Ovary (tissue), 9 donors: ENCODE data around the gene FYCO1. TPM values are rescaled to one million over a fixed set of nuclear protein-coding genes. Genes with fewer than 3 reads are reported as not detected.

Experiments used
- DNase-seq, 5 donors: peaks; one replicate each; pipeline ENCODE4 v3.0.0-alpha.2; 2019 to 2020
- H3K27ac ChIP-seq, 2 donors: fragments of 200-600 bp; one replicate each; pipeline versions ENCODE4 v1.5.1 to v1.8.0; 2019 to 2022
- H3K27me3 ChIP-seq: fragments of 200-600 bp; one replicate; pipeline ENCODE4 v1.8.0; 2022
- H3K36me3 ChIP-seq: fragments of 200-600 bp; sonication (generic); one replicate; pipeline ENCODE4 v1.5.1; 2019
- H3K4me1 ChIP-seq: one replicate; pipeline ENCODE4 v1.8.1; 2013; ENCODE audit warnings: mild to moderate bottlenecking, moderate library complexity; ENCODE audit not compliant: insufficient read depth
- H3K4me3 ChIP-seq: fragments of 200-600 bp; sonication (generic); one replicate; pipeline ENCODE4 v1.5.1; 2017
- H3K9me3 ChIP-seq, 2 donors: fragments of 200-600 bp in 1 of 2; sonication (generic) in 1 of 2; one replicate each; pipeline versions ENCODE4 v1.5.1 to v1.8.1; 2013 to 2019; ENCODE audit warnings: mild to moderate bottlenecking in 1 of 2, moderate library complexity in 1 of 2
- CTCF ChIP-seq, 3 donors: fragments of 450-650 bp in 2 of 3; fragments of 200-600 bp in 1 of 3; IDR thresholded peaks; one replicate each; pipeline versions ENCODE4 v1.5.1 to v1.8.0; 2016 to 2022; ENCODE audit warnings: antibody characterized with exemption in 3 of 3, mild to moderate bottlenecking in 1 of 3
- EP300 ChIP-seq: sonication (generic); formaldehyde crosslinking; IDR thresholded peaks from one replicate; pipeline ENCODE4 v1.6.1; 2017; ENCODE audit warnings: antibody characterized with exemption
- POLR2A ChIP-seq: fragments of 450-650 bp; IDR thresholded peaks from one replicate; pipeline ENCODE4 v1.6.1; 2017; ENCODE audit warnings: antibody characterized with exemption, mild to moderate bottlenecking, moderate library complexity
- WGBS, 3 donors: extraction: QIAGEN DNeasy Blood & Tissue Kit in 1 of 3; methylation state at CpG; one replicate each; pipeline versions ENCODE4 v1.1.5 to v1.1.7; 2013 to 2017; 5-methylcytosine and 5-hydroxymethylcytosine counted together
- intact Hi-C, 4 donors: fragments of 100-400 bp; cut with DNase I; formaldehyde crosslinking; loops; one replicate each; pipeline versions ENCODE4 v1.11.0 to v1.15.1; 2022 to 2023
- polyA plus RNA-seq, 2 donors: library from polyadenylated mRNA; stranded (reverse); fragments of 200-250 nt in 1 of 2; fragments of 350-450 nt in 1 of 2; fragmentation: Illumina TruSeq in 1 of 2; extraction: RNeasy Lipid Tissue Mini Kit (QIAGEN cat#74804) in 1 of 2; gene quantifications; one replicate each; pipeline ENCODE4 v1.2.3, GENCODE V29; 2013 to 2014
- total RNA-seq, 7 donors: library from RNA; depleted of rRNA in 2 of 7; stranded (reverse); fragments of >200 nt in 2 of 7; fragmentation: NEBNext Ultra II Directional in 3 of 7; extraction: Animal tissue kit (Norgen Biotek cat#: 25700) in 3 of 7; gene quantifications; one replicate each; pipeline versions ENCODE4 v1.1.0 to v1.2.4, GENCODE V29; 2016 to 2023
- donor health status: DM: no; HTN: no; CAD: no; lungs with moderate emphysema.
- donor health status: DM: no; HTN: no; CAD: no.
- donor health status: Bipolar disorder and iron deficiency.
- donor health status: DM: yes; HTN: yes; CAD: no.
- donor health status: DM: no; HTN: no; CAD: no.
- donor health status: DM: yes; HTN: yes; CAD: no.

FYCO1 gene
- total and polyA plus RNA-seq, 9 donors = 30.2 to 81.0 (median 52.8) TPM

- H3K9me3 ChIP-seq = no peaks in the 10 kb centered on the region
- H3K27ac ChIP-seq = no peak overlapping the region
- H3K27me3 ChIP-seq = no peaks in the 10 kb centered on the region
- WGBS, 3 donors = 87 to 94% (median 88%) methylated on average over 6 of the region's 6 CpGs
- intact Hi-C loops = loop anchor here in 1 of 4 donors (5.0 kb wide), 1 partner anchor 119 kb away; no protein-coding TSS in a partner anchor
- DNase-seq = no peak
- no peak for TF ChIP-seq CTCF (IDR thresholded peaks at IDR 0.05)
- TF ChIP-seq POLR2A = no peak
- TF ChIP-seq EP300 = no peak
- no peaks in the 10 kb centered on the region for H3K36me3 ChIP-seq
- H3K4me3 ChIP-seq = no peak overlapping the region
- no peaks in the 10 kb centered on the region for H3K4me1 ChIP-seq
Measured at GRCh38 chr3:45958321-45958791, 37.3 kb downstream of the FYCO1 start.

GRCh38 chr3:45957586-45957985 is 38.0 kb downstream of the FYCO1 start:
- no peaks in the 10 kb centered on the region for H3K36me3 ChIP-seq
- intact Hi-C loops = loop anchor here in 1 of 4 donors (5.0 kb wide), 1 partner anchor 120 kb away; no protein-coding TSS in a partner anchor

GRCh38 chr3:45955706-45956105 is 39.9 kb downstream of the FYCO1 start:
- H3K9me3 ChIP-seq = no peaks in the 10 kb centered on the region
- intact Hi-C loops = loop anchor here in 1 of 4 donors (5.0 kb wide), 1 partner anchor 122 kb away; no protein-coding TSS in a partner anchor
- no peak overlapping the region for H3K4me3 ChIP-seq
- H3K27ac ChIP-seq = no peak overlapping the region
- DNase-seq = no peak
- H3K36me3 ChIP-seq = no peaks in the 10 kb centered on the region
- TF ChIP-seq POLR2A = no peak
- TF ChIP-seq EP300 = no peak
- TF ChIP-seq CTCF (IDR thresholded peaks at IDR 0.05) = no peak
- WGBS, 3 donors = 96 to 97% (median 96%) methylated on average over 4 of the region's 4 CpGs
- H3K4me1 ChIP-seq = no peaks in the 10 kb centered on the region
- H3K27me3 ChIP-seq = no peaks in the 10 kb centered on the region

More at GRCh38 chr3:45957586-45957985, 38.0 kb downstream of the FYCO1 start:
- DNase-seq = no peak
- Histone ChIP-seq H3K4me3 (no peak overlapping the region), H3K27ac (no peak overlapping the region), H3K4me1 (no peaks in the 10 kb centered on the region), H3K9me3 (no peaks in the 10 kb centered on the region), H3K27me3 (no peaks in the 10 kb centered on the region)
- TF ChIP-seq CTCF (IDR thresholded peaks at IDR 0.05) (no peak), EP300 (no peak), POLR2A (no peak)
- WGBS, 3 donors = 38 to 57% (median 51%) methylated on average over 5 of the region's 5 CpGs

GRCh38 chr3:45955017-45955647 is 40.5 kb downstream of the FYCO1 start:
- WGBS, 3 donors = 82 to 88% (median 87%) methylated on average over 11 of the region's 11 CpGs
- Histone ChIP-seq H3K27me3 (no peaks in the 10 kb centered on the region), H3K4me3 (no peak overlapping the region), H3K9me3 (no peaks in the 10 kb centered on the region), H3K4me1 (no peaks in the 10 kb centered on the region), H3K36me3 (no peaks in the 10 kb centered on the region), H3K27ac (no peak overlapping the region)
- intact Hi-C loops = loop anchor here in 1 of 4 donors (5.0 kb wide), 1 partner anchor 122 kb away; no protein-coding TSS in a partner anchor
- TF ChIP-seq CTCF (IDR thresholded peaks at IDR 0.05) (no peak), EP300 (no peak), POLR2A (no peak)
- DNase-seq = no peak
